Heart right ventricle (tissue), 16 donors: ENCODE results near the gene DBN1. TPM values are rescaled to one million over a fixed set of nuclear protein-coding genes. Genes with fewer than 3 reads are reported as not detected.

Experiments
- ATAC-seq, 8 donors: fragments of 200-7000 bp; cut with Tn5 transposase; one replicate each; pipeline ENCODE4 v1.9.1; 2020; ENCODE audit warnings: mild to moderate bottlenecking in 8 of 8, moderate library complexity in 8 of 8, moderate number of reproducible peaks in 1 of 8
- DNase-seq, 2 donors: peaks; one replicate each; pipeline ENCODE4 v3.0.0-alpha.2; 2020
- H3K27ac ChIP-seq, 10 donors: fragments of 200-600 bp; sonication (generic) in 2 of 10; one replicate each; pipeline versions ENCODE4 v1.5.0 to v1.8.0; 2020 to 2022; ENCODE audit warnings: mild to moderate bottlenecking in 3 of 10
- H3K27me3 ChIP-seq, 7 donors: fragments of 200-600 bp; one replicate each; pipeline ENCODE4 v1.8.0; 2021 to 2022; ENCODE audit warnings: mild to moderate bottlenecking in 2 of 7
- H3K36me3 ChIP-seq, 9 donors: fragments of 200-600 bp; sonication (generic) in 1 of 9; one replicate each; pipeline versions ENCODE4 v1.5.0 to v1.8.0; 2020 to 2022; ENCODE audit warnings: mild to moderate bottlenecking in 2 of 9
- H3K4me1 ChIP-seq, 9 donors: fragments of 200-600 bp; sonication (generic) in 1 of 9; one replicate each; pipeline versions ENCODE4 v1.5.0 to v1.8.0; 2020 to 2022; ENCODE audit warnings: mild to moderate bottlenecking in 4 of 9
- H3K4me3 ChIP-seq, 10 donors: fragments of 200-600 bp; sonication (generic) in 2 of 10; one replicate each; pipeline versions ENCODE4 v1.5.0 to v1.8.0; 2020 to 2022; ENCODE audit warnings: mild to moderate bottlenecking in 7 of 10, moderate library complexity in 2 of 10
- H3K9me3 ChIP-seq, 11 donors: fragments of 200-600 bp in 10 of 11; sonication (generic) in 2 of 11; one replicate each; pipeline versions ENCODE4 v1.5.0 to v1.8.0; 2013 to 2022; ENCODE audit warnings: mild to moderate bottlenecking in 2 of 11, control low read depth in 1 of 11, moderate library complexity in 1 of 11
- WGBS, 2 donors: extraction: QIAGEN DNeasy Blood & Tissue Kit; methylation state at CpG; one replicate each; pipeline ENCODE4 v1.1.7; 2013; ENCODE audit warnings: inconsistent platforms in 1 of 2; 5-methylcytosine and 5-hydroxymethylcytosine counted together
- intact Hi-C, 10 donors: fragments of 100-400 bp; cut with DNase I; formaldehyde crosslinking; loops; one replicate each; pipeline versions ENCODE4 v1.11.1 to v1.14.2; 2022
- polyA plus RNA-seq, 2 donors: library from polyadenylated mRNA; stranded (reverse); fragments of 200-250 nt; gene quantifications; one replicate each; pipeline ENCODE4 v1.2.3, GENCODE V29; 2013
- total RNA-seq, 10 donors: library from RNA; stranded (reverse); fragmentation: NEBNext Ultra II Directional in 3 of 10; extraction: Animal tissue kit (Norgen Biotek cat#: 25700) in 3 of 10; gene quantifications; one replicate each; pipeline versions ENCODE4 v1.2.1 to v1.2.4, GENCODE V29; 2021 to 2023
- TF ChIP-seq, protein P1 (sequence below), 9 donors: fragments of 200-600 bp; sonication (generic) in 2 of 9; IDR thresholded peaks; one replicate each; pipeline versions ENCODE4 v1.5.0 to v1.8.0; 2021 to 2022; ENCODE audit warnings: antibody characterized with exemption in 9 of 9, mild to moderate bottlenecking in 5 of 9, moderate library complexity in 1 of 9
- donor health status: Arrhythmogenic right ventricular cardiomyopathy.
- donor health status: ischemic (EF 13 %, LVEDD 7.1; RV severe dilation, severe dysfunction).
- donor health status: healthy with polysubstance abuse.
- donor health status: DM: no; HTN: yes; CAD: no.
- donor health status: DM: no; HTN: no; CAD: no.
- donor health status: ischemic (EF 25% LVEDD 6.9; RV normal size, moderate dysfunction).
- donor health status: ischemic (EF 25% LVEDD 5.7; RV mildly dilated, moderate dysfunction).
- donor health status: healthy.
- donor health status: DM: yes; HTN: yes; CAD: no.
- donor health status: Ischemic cardiomyopathy.
- donor health status: ischemic (EF 35%, LVEDD 5.7; RV mildly dilated, moderate dysfunction).
- donor health status: nonischemic (EF 11% LVEDD 7.7; RV severe dilation, severe dysfunction).
- donor health status: DM: yes; HTN: yes; CAD: no.
- donor health status: PGD.
- donor health status: ischemic (EF 29% LVEDD 5.4; RV normal size, mild dysfunction).
- donor health status: nonischemic (EF 23%, LVEDD 6.1; RV moderate dilation, normal function).

DBN1 gene
- total and polyA plus RNA-seq, 12 donors, result 13.1 to 52.9 (median 19.4) TPM

GRCh38 chr5:177478711-177479646 lies 5.5 kb upstream of the DBN1 start:
- WGBS, 2 donors, result 16 to 25% methylated on average over 18 of the region's 18 CpGs
- TF ChIP-seq, protein P1, sequence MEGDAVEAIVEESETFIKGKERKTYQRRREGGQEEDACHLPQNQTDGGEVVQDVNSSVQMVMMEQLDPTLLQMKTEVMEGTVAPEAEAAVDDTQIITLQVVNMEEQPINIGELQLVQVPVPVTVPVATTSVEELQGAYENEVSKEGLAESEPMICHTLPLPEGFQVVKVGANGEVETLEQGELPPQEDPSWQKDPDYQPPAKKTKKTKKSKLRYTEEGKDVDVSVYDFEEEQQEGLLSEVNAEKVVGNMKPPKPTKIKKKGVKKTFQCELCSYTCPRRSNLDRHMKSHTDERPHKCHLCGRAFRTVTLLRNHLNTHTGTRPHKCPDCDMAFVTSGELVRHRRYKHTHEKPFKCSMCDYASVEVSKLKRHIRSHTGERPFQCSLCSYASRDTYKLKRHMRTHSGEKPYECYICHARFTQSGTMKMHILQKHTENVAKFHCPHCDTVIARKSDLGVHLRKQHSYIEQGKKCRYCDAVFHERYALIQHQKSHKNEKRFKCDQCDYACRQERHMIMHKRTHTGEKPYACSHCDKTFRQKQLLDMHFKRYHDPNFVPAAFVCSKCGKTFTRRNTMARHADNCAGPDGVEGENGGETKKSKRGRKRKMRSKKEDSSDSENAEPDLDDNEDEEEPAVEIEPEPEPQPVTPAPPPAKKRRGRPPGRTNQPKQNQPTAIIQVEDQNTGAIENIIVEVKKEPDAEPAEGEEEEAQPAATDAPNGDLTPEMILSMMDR (IDR thresholded peaks at IDR 0.05), result no peak
- Histone ChIP-seq H3K4me1 (peaks cover 0 to 51% (median 33%) of the 10 kb centered on the region in 9 donors), H3K27ac (peak overlapping the region in 9 of 10 donors; percentile 14 to 80 (median 62)), H3K4me3 (no peak overlapping the region), H3K36me3 (peaks cover 0 to 22% (median 6%) of the 10 kb centered on the region in 9 donors), H3K9me3 (no peaks in the 10 kb centered on the region), H3K27me3 (peaks cover 0 to 18% (median 3%) of the 10 kb centered on the region in 7 donors)
- peak; percentile 88 to 90 for DNase-seq
- ATAC-seq, result peak; percentile 83 to 93 (median 86)
- intact Hi-C loops, result no loop called here

- no peak for DNase-seq
- Histone ChIP-seq H3K4me3 (no peak overlapping the region), H3K36me3 (peaks cover 0 to 11% (median 0%) of the 10 kb centered on the region in 9 donors), H3K9me3 (no peaks in the 10 kb centered on the region), H3K27me3 (peaks cover 0 to 25% (median 3%) of the 10 kb centered on the region in 7 donors), H3K27ac (peak overlapping the region in 1 of 10 donors; percentile 76), H3K4me1 (peaks cover 0 to 52% (median 35%) of the 10 kb centered on the region in 9 donors)
- intact Hi-C loops, result no loop called here
- ATAC-seq, result no peak
- 94 to 95% methylated on average over 13 of the region's 13 CpGs for WGBS, 2 donors
- TF ChIP-seq, protein P1 (IDR thresholded peaks at IDR 0.05), result no peak
These were observed 4.5 kb upstream of the DBN1 start for GRCh38 chr5:177477701-177478477.

DNA sequence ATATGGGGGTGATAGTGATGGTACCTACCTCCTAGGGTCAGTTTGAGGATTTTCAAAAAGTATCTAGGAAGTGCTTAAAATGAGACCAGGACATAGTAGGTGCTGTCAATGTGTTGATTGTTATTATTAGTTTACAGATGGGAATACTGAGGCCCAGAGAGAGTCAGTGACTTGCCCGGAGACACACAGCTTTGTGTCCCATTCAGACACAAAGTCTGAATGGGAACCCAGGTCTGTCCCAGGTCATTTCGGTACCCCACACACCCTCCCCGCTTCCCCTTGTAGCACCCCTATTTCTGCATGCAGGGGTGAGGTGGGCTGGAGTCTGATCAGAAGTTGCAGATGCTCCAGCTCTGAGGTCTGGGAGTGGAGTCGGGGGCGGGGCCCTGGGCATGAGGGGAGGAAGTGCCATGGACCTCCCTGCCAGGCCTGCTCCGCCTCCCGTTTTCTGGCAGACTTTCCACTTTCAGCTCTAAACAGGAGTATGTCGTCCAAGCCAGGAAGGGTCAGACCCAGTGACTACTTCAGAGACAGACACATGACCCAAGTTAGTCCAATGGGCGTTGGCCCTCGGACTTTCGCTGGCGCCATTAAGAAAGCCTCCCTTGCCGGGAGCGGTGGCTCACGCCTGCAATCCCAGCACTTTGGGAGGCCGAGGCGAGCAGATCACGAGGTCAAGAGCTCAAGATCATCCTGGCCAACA lies 3.2 kb upstream of the DBN1 start:
- H3K9me3 ChIP-seq, result no peaks in the 10 kb centered on the region
- ATAC-seq (peak in 1 of 8 donors; percentile 2), DNase-seq (no peak)
- WGBS, 2 donors, result 77 to 82% methylated on average over 18 of the region's 18 CpGs
- no peak overlapping the region for H3K4me3 ChIP-seq
- H3K36me3 ChIP-seq, result peaks cover 0 to 7% (median 0%) of the 10 kb centered on the region in 9 donors
- H3K27ac ChIP-seq, result peak overlapping the region in 2 of 10 donors; percentile 10 to 15
- TF ChIP-seq, protein P1 (IDR thresholded peaks at IDR 0.05), result no peak
- peaks cover 0 to 64% (median 46%) of the 10 kb centered on the region in 9 donors for H3K4me1 ChIP-seq
- intact Hi-C loops, result no loop called here
- peaks cover 0 to 37% (median 14%) of the 10 kb centered on the region in 7 donors for H3K27me3 ChIP-seq
